Central memory CD4-positive, alpha-beta T cell (primary cell): ENCODE results near the gene SLC17A9.
"Not testable (repeated sequence)": the region's sequence is repeated elsewhere in the genome, so short reads cannot be mapped to it uniquely, and the experiment has no call there.

Experiments used
- DNase-seq: peaks from one replicate; pipeline ENCODE4 v3.0.0; 2022

Gene SLC17A9

GRCh38 chr20:62956387-62957135 is 4.1 kb downstream of the SLC17A9 start:
- no peak for DNase-seq

- DNase-seq = no peak
These were observed 4.9 kb downstream of the SLC17A9 start for GRCh38 chr20:62957136-62958117.

DNA sequence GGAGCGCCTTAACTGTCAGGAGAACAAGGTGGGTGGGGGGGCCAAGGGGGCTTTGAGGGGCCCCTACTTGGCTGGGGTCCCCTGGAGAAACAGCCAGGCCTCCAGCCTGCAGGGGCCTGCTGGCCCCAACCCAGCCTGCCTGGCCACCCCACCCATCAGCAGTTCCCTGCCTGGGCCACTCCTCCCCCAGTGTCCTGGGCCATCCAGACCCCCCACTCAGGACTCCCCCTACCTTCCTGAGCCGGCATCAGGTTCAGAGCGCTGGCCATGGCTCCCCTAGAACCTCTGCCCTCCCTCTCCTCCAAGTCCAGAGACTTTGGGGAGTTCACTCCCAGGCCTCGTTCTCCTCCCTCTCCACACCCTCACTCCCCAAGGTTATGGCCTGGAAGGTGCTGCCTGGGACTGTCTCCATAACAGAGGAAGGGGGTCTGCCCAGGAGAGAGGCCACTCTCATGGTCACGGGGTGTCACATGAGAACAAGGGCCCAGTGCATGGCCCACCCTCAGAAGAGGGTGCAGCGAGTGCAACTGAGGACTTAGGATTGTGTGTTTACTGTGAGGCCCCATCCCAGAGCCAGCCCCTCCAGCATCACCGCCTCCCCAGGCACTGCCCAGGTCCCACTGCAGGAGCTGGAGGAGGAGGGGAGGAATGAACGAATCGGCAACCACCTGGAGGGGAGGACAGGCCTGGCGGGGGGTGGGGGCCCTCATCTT is 6.0 kb downstream of the SLC17A9 start:
- DNase-seq = no peak

GRCh38 chr20:62959101-62959971 is 6.8 kb downstream of the SLC17A9 start:
- no peak for DNase-seq

DNA sequence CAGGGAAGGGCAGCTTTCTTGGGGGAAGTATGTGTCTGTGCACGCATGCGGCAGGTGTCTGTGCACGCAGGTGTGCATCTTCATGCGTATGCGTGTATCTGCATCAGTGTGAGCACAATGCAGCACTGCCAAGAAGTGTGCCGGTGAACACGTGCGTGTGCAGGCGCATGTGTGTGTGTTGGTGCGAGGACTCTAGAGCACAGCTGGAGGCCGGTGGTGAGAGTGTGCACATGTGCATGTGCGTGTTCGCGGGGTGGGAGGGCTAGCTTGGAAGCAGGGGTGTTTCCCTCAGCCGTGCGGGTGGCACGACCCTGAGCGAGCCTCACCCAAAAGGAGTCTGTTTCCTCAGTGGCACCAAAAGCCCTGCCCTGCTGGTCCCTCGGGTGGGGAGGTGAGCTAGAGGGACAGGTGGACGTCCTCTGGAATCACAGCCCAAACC is 7.5 kb downstream of the SLC17A9 start:
- no peak for DNase-seq

GRCh38 chr20:62960446-62961309 is 8.2 kb downstream of the SLC17A9 start:
- not testable (repeated sequence) for DNase-seq

DNA sequence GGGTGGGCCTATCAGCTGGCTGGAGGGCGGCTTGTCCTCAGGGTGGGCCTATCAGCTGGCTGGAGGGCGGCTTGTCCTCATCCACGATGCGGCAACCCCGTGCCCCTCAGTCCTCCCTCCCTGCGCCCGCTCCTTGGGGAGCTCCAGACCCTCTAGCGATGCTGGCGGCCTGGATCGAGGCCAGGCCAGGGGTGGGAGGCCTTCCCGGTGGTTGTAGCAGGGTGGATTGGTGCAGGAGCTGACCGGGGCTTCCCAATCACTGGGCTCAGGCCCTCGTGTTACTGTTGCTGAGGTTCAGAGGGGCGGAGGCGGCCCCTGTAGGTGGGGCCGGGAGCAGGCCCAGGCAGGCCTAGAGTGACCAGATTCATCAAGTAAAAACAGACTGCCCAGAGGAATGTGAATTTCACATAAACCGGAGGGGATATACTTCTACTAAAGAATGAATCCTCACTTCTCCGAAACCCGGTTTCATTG is 8.8 kb downstream of the SLC17A9 start:
- no peak for DNase-seq

GRCh38 chr20:62961799-62962198 is 9.3 kb downstream of the SLC17A9 start:
- no peak for DNase-seq

GRCh38 chr20:62962221-62962879 is 9.8 kb downstream of the SLC17A9 start:
- no peak for DNase-seq

- no peak for DNase-seq
These were observed 10.5 kb downstream of the SLC17A9 start for GRCh38 chr20:62962891-62963613.

GRCh38 chr20:62963614-62964397 is 11.3 kb downstream of the SLC17A9 start:
- DNase-seq = no peak

DNA sequence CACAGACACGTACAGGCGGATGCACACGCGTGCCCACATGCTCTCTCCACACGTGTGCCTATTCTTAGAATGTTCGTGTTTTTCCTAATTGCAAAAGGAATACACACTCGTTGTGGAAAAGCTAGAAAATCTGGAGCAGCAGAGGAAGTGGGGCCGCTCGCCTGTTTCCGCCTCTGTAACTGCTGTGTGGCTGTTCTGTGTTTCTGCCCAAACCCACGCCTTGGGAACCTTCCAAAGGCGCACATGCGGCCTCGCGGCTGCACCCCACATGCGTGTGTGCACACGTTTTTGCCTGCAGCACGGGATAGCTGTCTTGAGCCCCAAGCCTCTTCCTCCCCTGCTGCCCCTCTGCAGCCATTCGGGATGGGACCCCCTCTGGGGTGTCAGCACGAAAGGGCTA is 12.2 kb downstream of the SLC17A9 start:
- no peak for DNase-seq

- DNase-seq = no peak
These were observed 12.9 kb downstream of the SLC17A9 start for GRCh38 chr20:62965363-62965771.

- no peak for DNase-seq
These were observed 14.0 kb downstream of the SLC17A9 start for GRCh38 chr20:62966212-62967148.

DNA sequence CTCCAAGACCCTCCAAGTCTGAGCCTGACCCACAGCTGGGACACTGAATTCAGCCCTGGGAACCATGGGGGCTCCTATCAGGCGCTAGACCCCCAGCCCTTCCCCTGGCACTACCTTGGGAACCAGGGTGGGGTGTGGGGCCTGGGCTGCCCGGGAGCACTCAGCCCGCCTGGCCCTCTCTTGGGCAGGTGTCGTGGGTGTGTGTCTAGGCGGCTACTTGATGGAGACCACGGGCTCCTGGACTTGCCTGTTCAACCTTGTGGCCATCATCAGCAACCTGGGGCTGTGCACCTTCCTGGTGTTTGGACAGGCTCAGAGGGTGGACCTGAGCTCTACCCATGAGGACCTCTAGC is 14.6 kb downstream of the SLC17A9 start:
- DNase-seq = no peak

DNA sequence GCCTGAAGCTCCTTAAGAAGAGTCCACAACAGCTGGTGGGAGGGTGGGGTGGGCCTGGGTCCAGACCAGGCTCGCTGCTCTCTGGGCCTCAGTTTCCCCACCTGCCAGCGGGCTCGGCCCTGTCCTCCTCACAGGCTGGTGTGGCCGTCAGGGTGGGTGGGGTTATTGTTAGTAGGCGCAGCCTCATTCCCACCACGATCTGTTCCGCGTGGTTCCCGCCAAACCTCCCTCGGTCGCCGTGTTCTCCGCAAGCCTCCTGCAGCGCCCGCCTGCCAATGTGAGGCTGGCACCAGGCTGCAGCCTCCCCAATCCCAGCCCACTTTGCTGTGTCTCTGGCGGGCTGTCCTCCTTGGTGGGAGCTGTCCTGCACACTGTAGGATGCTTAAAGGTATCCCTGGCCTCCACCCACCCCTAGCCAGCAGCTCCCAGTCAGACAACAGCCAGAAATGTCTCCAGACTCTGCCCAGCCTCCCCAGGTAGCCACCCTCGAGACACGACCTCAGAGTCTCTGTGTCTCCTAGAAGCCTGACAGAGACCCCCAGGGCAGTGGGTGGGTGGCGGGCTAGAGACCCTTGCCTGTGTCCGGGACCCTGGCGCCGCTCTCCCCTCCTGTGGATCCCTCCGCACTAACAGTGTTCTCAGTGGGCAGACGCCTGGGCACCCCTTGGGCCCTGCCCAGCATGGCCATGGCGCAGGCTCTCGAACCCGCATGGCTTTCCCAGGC is 15.3 kb downstream of the SLC17A9 start:
- no peak for DNase-seq
